Measurements from ENCODE around the gene PRDM16.

Gene PRDM16

DNA sequence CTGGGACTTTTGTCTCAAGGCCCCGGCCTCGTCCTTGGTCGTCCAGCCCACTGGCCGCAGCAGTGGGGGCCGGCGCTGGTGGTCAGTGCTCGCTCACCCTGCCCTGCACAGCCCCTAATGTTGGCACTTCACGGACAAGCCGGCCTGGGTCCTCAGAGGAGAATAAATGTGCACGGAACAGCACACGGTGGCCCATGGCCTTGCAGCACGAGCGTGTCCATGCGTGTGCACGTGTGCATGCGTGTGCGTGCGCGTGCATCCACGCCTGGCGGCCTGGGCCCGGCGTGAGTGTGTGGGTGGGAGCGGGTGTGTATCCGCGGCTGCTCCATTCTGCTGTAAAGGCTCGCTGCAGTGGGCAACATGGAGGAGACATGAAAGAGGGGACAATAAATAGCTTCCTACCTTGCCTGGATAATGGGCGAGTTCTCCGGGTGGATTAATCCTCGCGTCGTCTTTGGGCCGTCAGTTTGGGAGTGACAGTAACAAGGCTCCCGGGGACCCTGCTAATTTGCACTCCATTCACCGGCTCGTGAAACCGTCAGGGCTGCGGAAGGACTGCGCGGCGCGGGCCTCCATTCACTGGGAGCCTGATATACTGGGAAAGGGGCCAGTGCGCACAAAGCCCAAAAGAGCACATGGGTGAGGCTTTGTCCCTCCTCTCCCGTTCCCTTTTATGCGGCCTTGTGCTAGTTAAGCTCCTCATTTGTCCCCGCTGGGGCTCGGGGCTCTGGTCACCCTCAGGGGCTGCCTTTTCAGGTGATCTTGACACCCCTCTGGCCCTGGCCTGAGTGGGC is 142.8 kb downstream of the PRDM16 start:
- TF ChIP-seq, protein P1, sequence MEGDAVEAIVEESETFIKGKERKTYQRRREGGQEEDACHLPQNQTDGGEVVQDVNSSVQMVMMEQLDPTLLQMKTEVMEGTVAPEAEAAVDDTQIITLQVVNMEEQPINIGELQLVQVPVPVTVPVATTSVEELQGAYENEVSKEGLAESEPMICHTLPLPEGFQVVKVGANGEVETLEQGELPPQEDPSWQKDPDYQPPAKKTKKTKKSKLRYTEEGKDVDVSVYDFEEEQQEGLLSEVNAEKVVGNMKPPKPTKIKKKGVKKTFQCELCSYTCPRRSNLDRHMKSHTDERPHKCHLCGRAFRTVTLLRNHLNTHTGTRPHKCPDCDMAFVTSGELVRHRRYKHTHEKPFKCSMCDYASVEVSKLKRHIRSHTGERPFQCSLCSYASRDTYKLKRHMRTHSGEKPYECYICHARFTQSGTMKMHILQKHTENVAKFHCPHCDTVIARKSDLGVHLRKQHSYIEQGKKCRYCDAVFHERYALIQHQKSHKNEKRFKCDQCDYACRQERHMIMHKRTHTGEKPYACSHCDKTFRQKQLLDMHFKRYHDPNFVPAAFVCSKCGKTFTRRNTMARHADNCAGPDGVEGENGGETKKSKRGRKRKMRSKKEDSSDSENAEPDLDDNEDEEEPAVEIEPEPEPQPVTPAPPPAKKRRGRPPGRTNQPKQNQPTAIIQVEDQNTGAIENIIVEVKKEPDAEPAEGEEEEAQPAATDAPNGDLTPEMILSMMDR (IDR thresholded peaks at IDR 0.05; ENCODE audit: low read length) = no peak
- Histone ChIP-seq H3K4me1 (ENCODE audit: low read length) (no peaks in the 10 kb centered on the region), H3K79me2 (ENCODE audit: low read length) (no peaks in the 10 kb centered on the region), H3K9ac (ENCODE audit: low read length) (no peak overlapping the region), H4K20me1 (ENCODE audit: insufficient read depth, low read length) (no peaks in the 10 kb centered on the region), H3K27me3 (replicated peaks; ENCODE audit: insufficient read depth, low read length) (peaks cover 96% of the 10 kb centered on the region), H2AFZ (ENCODE audit: low read length) (no peak overlapping the region), H3K9me2 (replicated peaks; ENCODE audit: insufficient read depth, low read length) (no peaks in the 10 kb centered on the region), H3K4me2 (ENCODE audit: low read depth, low read length) (no peak overlapping the region), H3K4me3 (ENCODE audit: low read length) (no peak overlapping the region), H3F3A (ENCODE audit: insufficient read depth, low read length) (no peaks in the 10 kb centered on the region), H3K36me3 (replicated peaks; ENCODE audit: insufficient read depth, low read length) (no peaks in the 10 kb centered on the region), H3K27ac (ENCODE audit: low read length) (no peak overlapping the region), H3K9me3 (replicated peaks; ENCODE audit: insufficient read depth, low read length) (no peaks in the 10 kb centered on the region)
- no peak for DNase-seq

DNA sequence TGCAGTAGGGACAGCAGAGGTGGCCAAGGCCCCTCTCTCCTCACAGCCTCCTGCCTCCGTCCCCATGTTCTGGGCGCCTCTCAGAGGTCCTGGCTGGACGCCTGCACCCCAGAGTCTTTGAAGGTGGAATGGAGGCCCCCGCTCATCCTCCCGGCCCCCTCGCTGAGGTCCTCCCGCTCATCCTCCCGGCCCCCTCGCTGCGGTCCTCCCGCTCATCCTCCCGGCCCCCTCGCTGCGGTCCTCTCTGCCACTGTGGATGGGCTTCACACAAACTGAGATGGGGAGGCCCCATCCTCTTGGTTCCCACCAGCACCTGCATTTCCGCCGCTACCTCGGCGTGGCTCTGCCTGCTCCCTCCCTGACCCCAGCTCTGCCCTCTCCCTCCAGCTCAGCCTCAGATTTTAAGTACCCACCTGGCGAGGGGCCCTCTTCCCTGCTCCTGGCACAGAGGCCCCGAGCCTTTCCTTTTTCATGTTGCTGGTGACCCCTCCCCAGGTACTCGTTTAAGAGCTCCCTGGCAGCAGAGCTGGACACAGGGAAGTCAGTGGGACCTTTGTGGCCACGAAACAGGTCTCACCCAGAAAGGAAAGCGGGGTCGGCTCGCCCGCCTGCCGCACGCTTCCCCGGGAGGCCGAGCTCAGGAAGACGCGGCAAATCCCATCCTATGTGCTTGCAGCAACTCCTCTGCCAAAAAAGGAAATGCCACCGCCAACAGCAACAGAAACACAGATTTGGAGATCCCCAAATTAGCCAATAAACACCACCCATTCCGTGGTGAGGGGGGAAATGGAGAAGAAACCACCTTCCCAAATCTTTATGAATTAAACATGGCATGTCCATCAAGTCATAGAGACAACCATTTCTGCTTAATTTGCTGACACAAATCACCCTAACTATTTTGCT is 143.7 kb downstream of the PRDM16 start:
- Histone ChIP-seq H3K4me1 (ENCODE audit: low read length) (no peaks in the 10 kb centered on the region), H3K4me2 (ENCODE audit: low read depth, low read length) (no peak overlapping the region), H3K9ac (ENCODE audit: low read length) (no peak overlapping the region), H3K9me3 (replicated peaks; ENCODE audit: insufficient read depth, low read length) (no peaks in the 10 kb centered on the region), H2AFZ (ENCODE audit: low read length) (no peak overlapping the region), H3K79me2 (ENCODE audit: low read length) (no peaks in the 10 kb centered on the region), H3K4me3 (ENCODE audit: low read length) (no peak overlapping the region), H4K20me1 (ENCODE audit: insufficient read depth, low read length) (no peaks in the 10 kb centered on the region), H3F3A (ENCODE audit: insufficient read depth, low read length) (no peaks in the 10 kb centered on the region), H3K9me2 (replicated peaks; ENCODE audit: insufficient read depth, low read length) (no peaks in the 10 kb centered on the region), H3K27ac (ENCODE audit: low read length) (no peak overlapping the region), H3K36me3 (replicated peaks; ENCODE audit: insufficient read depth, low read length) (no peaks in the 10 kb centered on the region), H3K27me3 (replicated peaks; ENCODE audit: insufficient read depth, low read length) (peaks cover 97% of the 10 kb centered on the region)
- no peak for TF ChIP-seq EZH2phosphoT487 (IDR thresholded peaks at IDR 0.05; ENCODE audit: low read length)
- no peak for TF ChIP-seq EZH2 (optimal IDR thresholded peaks at IDR 0.05; ENCODE audit: low read depth, low read length)
- TF ChIP-seq, protein P1 (IDR thresholded peaks at IDR 0.05; ENCODE audit: low read length) = no peak
- no peak for DNase-seq

DNA sequence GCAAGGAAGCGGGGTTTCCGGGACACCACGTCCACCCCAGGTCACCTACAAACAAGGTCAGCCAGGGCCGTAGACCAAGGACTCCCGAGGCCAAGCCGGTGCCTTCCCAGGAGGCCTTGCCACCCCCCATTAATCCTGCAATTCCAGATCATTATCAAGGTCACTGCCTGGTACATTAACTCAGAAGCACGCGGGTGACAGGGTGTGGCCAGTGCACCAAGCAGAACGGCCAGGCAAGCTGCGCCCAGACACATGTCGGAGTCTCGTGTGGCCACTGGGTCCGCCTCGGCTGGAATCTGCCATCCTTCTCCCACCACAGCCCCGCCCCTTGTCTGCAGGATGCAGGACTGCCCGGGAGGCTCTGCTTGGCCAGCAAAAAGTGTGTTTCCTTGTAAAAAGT is 144.7 kb downstream of the PRDM16 start:
- Histone ChIP-seq H3K9me3 (replicated peaks; ENCODE audit: insufficient read depth, low read length) (no peaks in the 10 kb centered on the region), H3K4me2 (ENCODE audit: low read depth, low read length) (no peak overlapping the region), H3K4me1 (ENCODE audit: low read length) (no peaks in the 10 kb centered on the region), H3K79me2 (ENCODE audit: low read length) (no peaks in the 10 kb centered on the region), H3K9ac (ENCODE audit: low read length) (no peak overlapping the region), H3K4me3 (ENCODE audit: low read length) (no peak overlapping the region), H3K9me2 (replicated peaks; ENCODE audit: insufficient read depth, low read length) (no peaks in the 10 kb centered on the region), H3K36me3 (replicated peaks; ENCODE audit: insufficient read depth, low read length) (no peaks in the 10 kb centered on the region), H4K20me1 (ENCODE audit: insufficient read depth, low read length) (no peaks in the 10 kb centered on the region), H2AFZ (ENCODE audit: low read length) (no peak overlapping the region), H3K27ac (ENCODE audit: low read length) (no peak overlapping the region), H3K27me3 (replicated peaks; ENCODE audit: insufficient read depth, low read length) (peaks cover 100% of the 10 kb centered on the region), H3F3A (ENCODE audit: insufficient read depth, low read length) (no peaks in the 10 kb centered on the region)
- no peak for DNase-seq
- TF ChIP-seq EZH2 (optimal IDR thresholded peaks at IDR 0.05; ENCODE audit: low read depth, low read length) (no peak), EZH2phosphoT487 (IDR thresholded peaks at IDR 0.05; ENCODE audit: low read length) (no peak)
- TF ChIP-seq, protein P1 (IDR thresholded peaks at IDR 0.05; ENCODE audit: low read length) = no peak
